K562 (cell line): ENCODE measurements around the gene DERL3. TPM values are rescaled to one million over a fixed set of nuclear protein-coding genes. Genes with fewer than 3 reads are reported as not detected.

Source experiments
- ARID1B ChIP-seq: fragments of 450-650 bp; IDR thresholded peaks from 2 replicates; pipeline ENCODE4 v1.6.1; 2016; ENCODE audit warnings: antibody characterized with exemption, mild to moderate bottlenecking, inconsistent platforms
- ARID4B ChIP-seq: sonication (generic); formaldehyde crosslinking; IDR thresholded peaks from 2 replicates; pipeline ENCODE4 v1.8.0; 2022; ENCODE audit warnings: mild to moderate bottlenecking, missing genetic modification reagents
- FOXA3 ChIP-seq, 2 experiments: fragments of 450-650 bp in 1 of 2; sonication (generic) in 1 of 2; formaldehyde crosslinking; IDR thresholded peaks in 1 of 2; conservative IDR thresholded peaks in 1 of 2; 2 replicates each; pipeline versions ENCODE4 v1.4.0 to v1.8.0; 2020 to 2022; ENCODE audit warnings: mild to moderate bottlenecking in 2 of 2, missing genetic modification reagents in 1 of 2
- FOXK2 ChIP-seq, 2 experiments: fragments of 450-650 bp; IDR thresholded peaks in 1 of 2; conservative IDR thresholded peaks in 1 of 2; 2 replicates each; pipeline ENCODE4 v1.6.1; 2016; ENCODE audit warnings: low read depth in 2 of 2, mild to moderate bottlenecking in 1 of 2
- MAFF ChIP-seq: IDR thresholded peaks from 2 replicates; pipeline ENCODE4 v1.6.1; 2012; ENCODE audit warnings: low read length, improper control_type of control experiment
- MLLT1 ChIP-seq, 2 experiments: fragments of 450-650 bp; IDR thresholded peaks; 2 replicates each; pipeline ENCODE4 v1.6.1; 2016
- NFATC3 ChIP-seq: fragments of 450-650 bp; IDR thresholded peaks from 2 replicates; pipeline ENCODE4 v1.6.1; 2017; ENCODE audit warnings: mild to moderate bottlenecking
- REST ChIP-seq, 2 experiments: fragments of 450-650 bp; formaldehyde crosslinking in 1 of 2; IDR thresholded peaks; 2 replicates each; pipeline versions ENCODE4 v1.4.0 to v1.6.1; 2014 to 2020; ENCODE audit warnings: mild to moderate bottlenecking in 2 of 2, borderline replicate concordance in 1 of 2, low read depth in 1 of 2
- STAT5A ChIP-seq: IDR thresholded peaks from 2 replicates; pipeline ENCODE4 v1.6.1; 2012; ENCODE audit warnings: low read length, inconsistent platforms, borderline replicate concordance
- ZEB2 ChIP-seq: fragments of 450-650 bp; IDR thresholded peaks from 2 replicates; pipeline ENCODE4 v1.6.1; 2016
- ZNF224 ChIP-seq: sonication (generic); formaldehyde crosslinking; IDR thresholded peaks from 2 replicates; pipeline ENCODE4 v1.8.0; 2022; ENCODE audit warnings: mild to moderate bottlenecking, missing genetic modification reagents
- ZNF695 ChIP-seq: fragments of 450-650 bp; formaldehyde crosslinking; IDR thresholded peaks from 2 replicates; pipeline ENCODE4 v1.4.0; 2020; ENCODE audit warnings: mild to moderate bottlenecking, moderate library complexity
- polyA plus RNA-seq, 8 experiments: library from polyadenylated mRNA; depleted of rRNA in 4 of 8; stranded (reverse) in 5 of 8; unstranded in 3 of 8; fragments of >200 nt; fragmentation: Nextera tagmentation in 2 of 8; fragmentation: Illumina TruSeq in 1 of 8; extraction: Ambion mirVana in 2 of 8; extraction: Trizol in 1 of 8; gene quantifications; 2 replicates each; pipeline versions ENCODE4 v1.2.1 to v1.2.3, GENCODE V29; 2011 to 2014; ENCODE audit warnings: inconsistent platforms in 1 of 8, missing spikeins in 1 of 8
- total RNA-seq, 7 experiments: library from RNA; depleted of rRNA in 6 of 7; stranded (reverse); fragments of >200 nt in 6 of 7; fragmentation: Illumina TruSeq in 2 of 7; extraction: Trizol in 2 of 7; gene quantifications; 2 replicates each; pipeline versions ENCODE4 v1.2.1 to v1.2.3, GENCODE V29; 2011 to 2021; ENCODE audit warnings: low replicate concordance in 1 of 7

DERL3 gene
- total and polyA plus RNA-seq, 9 of the 15 experiments (the other 6 are each of a cell fraction or from before 2014, with no cell fraction given), result 1.3 to 12.4 (median 4.8) TPM

GRCh38 chr22:23849009-23850006 lies 10.5 kb upstream of the DERL3 start (continued):
- TF ChIP-seq ARID4B (no peak), ZNF224 (CRISPR knock-in tag) (no peak), NFATC3 (no peak), ZNF695 (CRISPR knock-in tag) (no peak), ZEB2 (no peak), MAFF (no peak), STAT5A (no peak), FOXK2 (conservative IDR thresholded peaks at IDR 0.05 in 1 of 2, IDR thresholded peaks at IDR 0.05 in 1 of 2; ENCODE audit: low read depth in 2 of 2) (no peak), FOXA3 (CRISPR knock-in tag; conservative IDR thresholded peaks at IDR 0.05 in 1 of 2, IDR thresholded peaks at IDR 0.05 in 1 of 2) (no peak), REST (IDR thresholded peaks at IDR 0.05; ENCODE audit: borderline replicate concordance) (peak; percentile 82; the same call in 1 of the 2 replicates), REST (CRISPR knock-in tag; IDR thresholded peaks at IDR 0.05; ENCODE audit: low read depth) (no peak), MLLT1 (IDR thresholded peaks at IDR 0.05) (no peak), ARID1B (no peak)
